Uterus (tissue), 2 donors: ENCODE results near the gene USP53.

Experiments used
- POLR2A ChIP-seq, 2 donors: fragments of 450-650 bp; IDR thresholded peaks; one replicate each; pipeline ENCODE4 v1.6.1; 2016; ENCODE audit warnings: antibody characterized with exemption in 2 of 2, mild to moderate bottlenecking in 1 of 2, moderate library complexity in 1 of 2
- TF ChIP-seq, protein P1 (sequence below), 4 experiments: fragments of 200-600 bp in 2 of 4; fragments of 450-650 bp in 2 of 4; sonication (generic) in 2 of 4; IDR thresholded peaks; one replicate each; pipeline ENCODE4 v1.5.1; 2016 to 2019; ENCODE audit warnings: antibody characterized with exemption in 4 of 4, mild to moderate bottlenecking in 2 of 4, moderate library complexity in 1 of 4

DNA sequence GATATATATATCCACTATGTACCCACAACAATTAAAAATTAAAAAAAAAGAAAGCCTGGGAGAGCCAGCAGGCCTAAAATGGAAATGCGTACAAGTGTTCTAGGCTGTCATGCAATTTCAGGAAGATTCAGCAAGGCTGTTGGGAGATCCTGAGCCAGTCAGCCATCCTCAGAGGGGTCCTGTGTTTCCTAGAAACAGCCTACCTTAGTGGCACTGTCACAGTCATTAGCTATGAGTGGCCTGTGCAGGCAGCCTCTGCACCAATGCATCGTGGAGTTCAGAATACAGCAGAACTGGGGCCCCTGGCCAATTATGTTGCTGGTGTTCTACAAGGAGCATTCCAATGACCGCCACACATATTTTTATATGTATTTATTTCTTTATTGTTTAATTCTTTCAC lies 21.0 kb upstream of the USP53 start:
- TF ChIP-seq, protein P1, sequence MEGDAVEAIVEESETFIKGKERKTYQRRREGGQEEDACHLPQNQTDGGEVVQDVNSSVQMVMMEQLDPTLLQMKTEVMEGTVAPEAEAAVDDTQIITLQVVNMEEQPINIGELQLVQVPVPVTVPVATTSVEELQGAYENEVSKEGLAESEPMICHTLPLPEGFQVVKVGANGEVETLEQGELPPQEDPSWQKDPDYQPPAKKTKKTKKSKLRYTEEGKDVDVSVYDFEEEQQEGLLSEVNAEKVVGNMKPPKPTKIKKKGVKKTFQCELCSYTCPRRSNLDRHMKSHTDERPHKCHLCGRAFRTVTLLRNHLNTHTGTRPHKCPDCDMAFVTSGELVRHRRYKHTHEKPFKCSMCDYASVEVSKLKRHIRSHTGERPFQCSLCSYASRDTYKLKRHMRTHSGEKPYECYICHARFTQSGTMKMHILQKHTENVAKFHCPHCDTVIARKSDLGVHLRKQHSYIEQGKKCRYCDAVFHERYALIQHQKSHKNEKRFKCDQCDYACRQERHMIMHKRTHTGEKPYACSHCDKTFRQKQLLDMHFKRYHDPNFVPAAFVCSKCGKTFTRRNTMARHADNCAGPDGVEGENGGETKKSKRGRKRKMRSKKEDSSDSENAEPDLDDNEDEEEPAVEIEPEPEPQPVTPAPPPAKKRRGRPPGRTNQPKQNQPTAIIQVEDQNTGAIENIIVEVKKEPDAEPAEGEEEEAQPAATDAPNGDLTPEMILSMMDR (IDR thresholded peaks at IDR 0.05), result no peak
- TF ChIP-seq POLR2A (IDR thresholded peaks at IDR 0.05), result no peak
